ENCODE measurements around the gene PKNOX2.

GRCh38 chr11:125360066-125360465, 195.5 kb downstream of the PKNOX2 start:
- no peak for TF ChIP-seq CTCF (IDR thresholded peaks at IDR 0.05)
- TF ChIP-seq POLR2A (IDR thresholded peaks at IDR 0.05), result no peak
